ENCODE measurements around the gene ROPN1L. TPM values are rescaled to one million over a fixed set of nuclear protein-coding genes. Genes with fewer than 3 reads are reported as not detected.

The ROPN1L gene
- polyA plus RNA-seq (ENCODE audit: insufficient read length in 10 of 10), result under 1 TPM in 3 of 10 donors, not detected in 7; 0.11 to 0.27 (median 0.16) TPM
- long read RNA-seq, donor 1, result 0 reads
- long read RNA-seq, donor 2, result 0 reads
- long read RNA-seq, donor 3, result 0 reads
- long read RNA-seq, donor 4, result 0 reads
- long read RNA-seq, donor 5, result 0 reads
- long read RNA-seq, donor 6, result 0 reads
- long read RNA-seq, donor 7, result 0 reads
- long read RNA-seq, donor 8, result 0 reads
- long read RNA-seq, donor 9, result 0 reads

GRCh38 chr5:10441083-10441991 is at the start of gene ROPN1L:
Gene ROPN1L, plus strand, starts transcription at chr5:10441879. Its CDS starts 289 bp downstream, at chr5:10442168.
- peak; percentile 86 to 96 (median 93) for DNase-seq

DNA sequence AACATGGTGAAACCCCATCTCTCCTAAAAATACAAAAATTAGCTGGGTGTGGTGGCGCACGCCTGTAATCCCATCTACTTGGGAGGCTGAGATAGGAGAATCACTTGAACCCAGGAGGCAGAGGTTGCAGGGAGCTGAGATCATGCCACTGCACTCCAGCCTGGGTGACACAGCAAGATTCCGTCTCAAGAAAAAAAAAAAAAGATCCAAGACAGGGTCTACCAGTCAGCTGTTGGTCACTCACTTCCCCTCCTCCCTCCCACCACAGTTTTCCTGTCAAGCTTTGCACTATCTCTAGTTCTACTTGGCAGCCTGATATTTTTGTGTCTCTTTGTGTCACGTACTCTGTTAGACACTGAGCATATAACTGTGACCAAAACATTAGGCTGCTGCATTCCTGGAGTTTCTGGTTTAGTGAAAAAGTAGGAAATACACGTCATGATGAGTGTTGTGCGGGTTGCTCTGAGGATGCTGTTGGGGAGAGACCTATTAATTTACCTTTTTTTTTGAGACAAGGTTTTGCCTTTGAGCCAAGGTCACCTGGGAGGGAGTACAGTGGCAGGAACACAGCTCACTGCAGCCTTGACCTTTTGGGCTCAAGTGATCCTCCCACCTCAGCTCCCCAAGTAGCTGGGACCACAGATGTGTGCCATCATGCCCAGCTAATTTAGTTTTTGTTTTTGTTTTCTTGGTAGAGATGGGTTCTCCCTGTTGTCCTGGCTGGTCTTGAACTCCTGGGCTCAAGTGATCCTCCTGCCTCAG is 48.9 kb upstream of the ROPN1L start:
- DNase-seq, result peak in 1 of 3 donors; percentile 10

DNA sequence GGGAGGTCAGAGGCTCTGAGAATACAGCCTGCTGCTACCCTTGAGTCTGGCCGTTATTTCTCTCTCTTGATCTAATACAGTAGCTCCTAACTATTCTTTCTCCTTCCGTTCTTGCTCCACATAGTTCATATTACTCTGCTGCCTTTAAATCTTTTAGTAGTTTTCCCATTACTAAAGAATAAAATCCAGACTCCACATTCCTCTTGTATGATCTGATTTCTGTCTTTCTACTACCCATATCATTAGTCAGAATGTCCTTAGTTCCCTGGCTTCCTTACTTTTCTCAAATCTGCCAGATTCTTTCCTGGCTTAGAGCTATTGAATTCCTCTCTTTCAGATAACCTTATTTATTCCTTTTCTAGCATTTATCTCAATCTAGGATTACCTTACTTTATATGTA is 48.2 kb upstream of the ROPN1L start:
- DNase-seq, result no peak

DNA sequence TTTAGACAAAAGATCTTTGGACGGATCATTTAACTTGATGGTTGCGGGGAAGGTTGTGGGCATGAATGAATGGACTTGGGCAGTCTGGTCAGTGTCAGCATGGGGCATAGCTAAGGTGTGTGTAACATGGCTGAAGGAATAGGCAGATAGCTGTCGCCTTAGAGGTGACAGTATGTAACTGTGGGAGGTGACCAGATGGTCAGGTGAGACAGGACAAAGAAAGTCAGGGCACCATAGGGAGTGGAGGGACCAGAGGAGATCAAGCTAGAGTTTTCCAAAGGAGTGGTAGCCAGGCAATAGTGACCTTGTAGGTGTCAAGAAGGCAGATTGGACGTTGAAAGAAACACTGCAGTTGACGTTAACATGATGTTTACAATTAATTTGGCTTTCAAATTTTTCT is 45.1 kb upstream of the ROPN1L start:
- DNase-seq, result no peak

DNA sequence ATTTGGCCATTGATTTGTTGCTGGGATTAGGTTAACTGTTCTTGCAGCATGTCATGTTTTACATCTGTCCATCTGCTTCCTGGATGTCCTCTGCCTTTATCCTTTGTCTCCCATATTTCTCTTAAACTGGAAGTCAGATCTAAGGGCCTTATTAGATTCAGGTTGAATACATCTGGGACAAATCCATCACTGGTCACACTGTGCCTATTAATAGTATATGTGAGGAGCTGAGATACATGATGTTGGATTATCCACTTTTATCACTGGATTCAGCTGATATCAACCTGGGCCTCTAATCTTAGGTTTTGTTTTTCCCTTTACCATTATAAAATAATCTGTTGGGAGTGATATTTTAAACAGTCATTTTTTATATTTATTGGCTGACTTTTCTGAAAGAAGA is 41.8 kb upstream of the ROPN1L start:
- no peak for DNase-seq

DNA sequence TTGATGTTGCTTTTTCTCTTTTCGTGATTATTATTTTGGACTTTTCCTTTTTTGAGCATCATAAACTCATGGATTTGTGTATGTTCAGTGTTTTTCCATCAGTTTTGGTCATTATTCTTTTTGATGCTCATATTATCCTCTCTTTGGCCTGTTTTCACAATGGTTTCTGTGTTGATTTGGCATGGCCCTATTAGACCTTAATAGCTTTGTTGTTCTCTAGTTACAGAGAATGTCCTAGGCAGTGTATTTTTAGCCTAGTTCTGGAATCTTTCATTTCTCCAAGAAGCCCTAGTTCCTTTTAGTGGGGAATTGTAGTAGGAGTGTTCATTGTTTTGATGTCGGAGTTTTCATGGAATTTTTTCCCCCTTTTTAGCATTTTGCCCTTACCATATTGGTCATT is 41.3 kb upstream of the ROPN1L start:
- no peak for DNase-seq

DNA sequence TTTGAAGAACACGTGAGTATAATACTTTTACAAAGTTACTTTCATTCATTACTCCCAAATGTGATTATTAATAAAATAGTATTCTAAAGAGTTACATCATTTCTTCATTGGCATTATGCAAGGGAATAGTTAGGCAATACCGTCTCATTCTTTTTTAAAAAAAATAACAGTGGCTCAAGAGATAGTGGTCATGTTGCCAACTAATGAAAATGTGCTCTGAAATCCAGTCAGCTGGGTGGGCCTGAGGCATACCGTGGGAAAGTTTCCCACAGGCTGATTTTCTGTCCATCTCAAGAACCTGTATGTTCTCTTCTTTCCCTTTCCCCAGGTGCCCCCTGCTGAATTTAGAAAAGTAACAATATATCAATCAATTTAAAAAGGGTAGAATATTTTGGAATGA is 40.8 kb upstream of the ROPN1L start:
- DNase-seq, result no peak

GRCh38 chr5:10401498-10401897 is 40.2 kb upstream of the ROPN1L start:
- DNase-seq, result no peak

GRCh38 chr5:10403829-10404228 is 37.9 kb upstream of the ROPN1L start:
- DNase-seq, result no peak

DNA sequence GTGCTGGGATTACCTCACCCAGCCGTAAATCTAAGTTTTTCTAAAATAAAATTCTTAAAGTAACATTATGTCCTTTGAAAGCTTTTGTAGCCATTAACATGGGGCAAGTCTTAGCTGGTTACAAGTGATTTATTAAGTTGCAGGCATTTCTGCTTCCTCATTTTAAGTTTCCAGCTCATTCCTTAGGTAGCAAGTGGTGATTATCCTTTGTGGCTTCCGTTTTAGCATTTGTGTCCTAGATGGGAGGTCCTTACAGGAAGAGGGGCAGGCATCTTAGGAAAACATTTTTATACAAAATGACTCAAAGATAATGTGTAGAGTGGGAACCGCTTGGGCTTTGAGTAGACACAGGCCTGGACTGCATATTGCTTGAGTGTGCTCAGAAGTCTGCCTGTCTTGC is 35.0 kb upstream of the ROPN1L start:
- no peak for DNase-seq

DNA sequence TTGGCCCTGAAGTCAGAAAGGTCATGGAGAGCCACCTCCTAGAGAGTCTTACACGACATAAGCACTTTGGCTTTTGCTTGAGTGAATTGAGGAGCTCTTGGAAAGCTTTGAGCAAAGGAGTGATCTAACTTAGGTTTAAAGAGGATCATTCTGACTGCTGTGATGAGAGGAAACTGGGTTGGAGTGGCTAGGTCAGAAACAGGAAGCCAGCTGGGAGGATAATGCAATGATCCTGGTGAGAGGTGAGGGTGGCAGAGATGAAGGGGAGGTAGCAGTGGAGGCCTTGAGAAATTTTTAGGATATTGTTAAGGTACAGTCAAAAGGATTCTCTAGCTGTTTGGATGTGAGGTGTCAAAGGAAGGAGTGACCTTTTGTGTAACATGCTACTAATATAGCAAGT is 32.2 kb upstream of the ROPN1L start:
- DNase-seq, result no peak

GRCh38 chr5:10410662-10411061 is 31.0 kb upstream of the ROPN1L start:
- DNase-seq, result no peak

DNA sequence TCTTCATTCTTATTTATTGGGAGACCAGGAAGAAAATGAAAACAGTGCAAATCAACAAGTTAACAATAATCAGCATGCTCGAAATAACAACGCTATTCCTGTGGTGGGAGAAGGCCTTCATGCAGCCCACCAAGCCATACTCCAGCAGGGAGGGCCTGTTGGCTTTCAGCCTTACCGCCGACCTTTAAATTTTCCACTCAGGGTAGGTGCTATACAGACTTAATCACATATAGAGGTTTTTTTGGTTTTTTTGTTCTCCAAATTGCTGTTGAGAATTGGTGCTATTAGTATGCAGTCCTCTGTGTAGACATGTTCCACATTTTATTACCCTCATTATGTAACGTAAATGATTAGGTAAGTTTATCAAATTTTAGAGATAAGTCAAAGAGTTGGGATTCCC is 30.3 kb upstream of the ROPN1L start:
- no peak for DNase-seq

DNA sequence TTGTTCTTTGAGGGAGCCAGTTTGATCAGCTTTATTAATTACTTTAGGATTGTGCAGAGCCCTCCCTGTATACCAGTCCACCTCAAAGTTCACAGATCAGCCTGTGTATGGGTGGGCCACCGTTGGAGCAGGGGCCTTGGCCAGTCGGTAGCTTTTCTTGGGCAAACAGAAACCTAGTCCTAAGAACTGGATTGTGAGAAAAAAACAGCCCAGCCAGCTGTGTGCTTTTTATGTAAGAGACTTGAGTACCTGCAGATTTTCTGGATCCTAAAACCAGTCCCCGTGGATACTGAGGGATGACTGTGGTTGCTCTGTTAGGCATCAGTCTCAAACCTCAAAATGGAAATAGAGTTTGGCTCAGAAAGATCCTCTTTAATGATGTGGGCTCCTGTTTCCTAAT is 24.8 kb upstream of the ROPN1L start:
- no peak for DNase-seq

GRCh38 chr5:10418654-10419345 is 22.9 kb upstream of the ROPN1L start:
- no peak for DNase-seq

- no peak for DNase-seq
Observed at GRCh38 chr5:10420468-10420867, 21.2 kb upstream of the ROPN1L start.

DNA sequence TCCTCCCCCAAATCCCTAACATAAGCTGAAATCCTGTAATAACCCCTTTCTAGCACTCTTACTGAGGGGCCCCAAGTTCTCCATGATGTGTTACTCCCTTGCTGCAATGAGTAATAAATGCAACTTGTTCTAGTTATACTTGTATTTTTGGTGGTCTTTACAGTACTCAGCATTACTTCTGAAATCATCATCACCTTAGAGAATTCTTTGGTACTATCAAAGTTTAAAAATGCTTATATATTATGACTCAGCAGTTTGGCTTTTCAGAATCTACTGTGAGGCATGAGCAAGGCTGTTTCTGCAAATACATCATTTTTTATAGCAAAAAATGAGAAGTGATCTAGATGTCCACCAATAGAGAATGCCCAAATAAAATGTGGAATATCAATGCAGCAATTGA is 20.7 kb upstream of the ROPN1L start:
- peak in 1 of 3 donors; percentile 19 for DNase-seq

GRCh38 chr5:10421896-10422691 is 19.6 kb upstream of the ROPN1L start:
- DNase-seq, result peak in 1 of 3 donors; percentile 26

DNA sequence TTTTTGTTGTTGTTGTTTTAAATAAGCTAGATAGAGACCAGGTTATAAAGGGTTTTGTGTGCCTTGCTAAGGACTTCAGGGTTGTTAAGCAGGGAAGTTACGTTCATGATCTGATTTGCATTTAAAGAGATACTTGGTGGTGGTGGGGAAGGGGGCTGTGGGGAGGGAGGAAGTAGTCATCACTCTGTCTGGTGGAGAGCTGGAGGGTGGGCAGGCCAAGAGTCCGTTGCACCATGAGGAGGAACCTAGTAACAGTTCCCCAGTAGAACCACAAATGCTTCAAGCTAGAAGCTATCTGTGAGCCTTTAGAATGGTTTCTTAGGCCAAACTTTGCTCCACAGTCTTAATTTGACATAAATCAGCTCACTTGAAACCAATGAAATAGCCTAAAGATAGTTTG is 18.7 kb upstream of the ROPN1L start:
- no peak for DNase-seq

DNA sequence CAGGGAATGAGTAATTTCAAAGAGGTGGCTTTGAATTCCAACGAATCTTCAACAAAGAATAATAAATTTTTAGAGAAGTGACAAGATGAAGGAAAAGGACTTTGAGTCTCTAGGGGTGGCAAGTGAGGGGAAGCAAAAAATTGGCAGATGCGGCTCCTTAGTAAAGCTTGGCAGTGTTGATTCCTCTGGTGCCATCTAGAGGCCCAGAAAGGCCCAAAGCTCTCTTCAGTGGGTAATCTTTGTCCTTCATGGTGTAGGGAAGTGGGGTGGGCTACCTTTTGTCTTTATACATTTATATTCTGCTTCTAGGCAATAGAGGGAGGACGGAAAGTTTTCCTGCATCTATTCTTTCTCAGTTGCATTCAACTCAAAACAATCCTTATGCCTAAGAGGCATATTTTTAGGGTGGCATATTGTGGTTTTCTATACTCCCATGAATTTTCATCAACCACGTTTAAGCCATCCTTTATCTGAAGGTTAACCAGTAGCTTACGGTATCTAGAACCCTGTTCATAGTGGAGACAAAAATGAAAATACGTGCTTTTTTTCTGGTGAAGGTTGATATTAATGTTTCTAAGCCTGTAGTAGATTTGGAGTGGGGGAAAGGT is 17.5 kb upstream of the ROPN1L start:
- DNase-seq, result peak in 2 of 3 donors; percentile 13 to 36

DNA sequence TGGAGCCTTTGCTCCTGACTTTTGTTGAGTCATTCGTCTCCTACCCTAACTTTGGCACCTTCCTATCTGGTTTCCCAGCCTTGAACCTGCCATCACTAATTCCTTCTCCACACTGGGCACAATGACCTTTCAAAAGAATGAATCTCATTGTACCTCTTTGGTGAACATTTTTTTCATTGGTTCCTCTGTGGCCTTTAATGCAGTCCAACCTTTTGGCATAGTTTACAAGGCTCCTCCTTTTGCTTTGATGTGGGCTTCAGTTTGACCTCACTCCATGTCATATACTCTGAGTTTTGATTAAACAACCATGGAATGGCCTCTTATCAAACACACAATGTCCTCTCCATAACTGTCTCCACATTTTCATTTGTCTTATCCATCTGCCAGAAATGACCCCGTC is 14.5 kb upstream of the ROPN1L start:
- DNase-seq, result no peak

Data from muscle of back (tissue), 13 donors.